ENCODE data around the gene INTS1.

DNA sequence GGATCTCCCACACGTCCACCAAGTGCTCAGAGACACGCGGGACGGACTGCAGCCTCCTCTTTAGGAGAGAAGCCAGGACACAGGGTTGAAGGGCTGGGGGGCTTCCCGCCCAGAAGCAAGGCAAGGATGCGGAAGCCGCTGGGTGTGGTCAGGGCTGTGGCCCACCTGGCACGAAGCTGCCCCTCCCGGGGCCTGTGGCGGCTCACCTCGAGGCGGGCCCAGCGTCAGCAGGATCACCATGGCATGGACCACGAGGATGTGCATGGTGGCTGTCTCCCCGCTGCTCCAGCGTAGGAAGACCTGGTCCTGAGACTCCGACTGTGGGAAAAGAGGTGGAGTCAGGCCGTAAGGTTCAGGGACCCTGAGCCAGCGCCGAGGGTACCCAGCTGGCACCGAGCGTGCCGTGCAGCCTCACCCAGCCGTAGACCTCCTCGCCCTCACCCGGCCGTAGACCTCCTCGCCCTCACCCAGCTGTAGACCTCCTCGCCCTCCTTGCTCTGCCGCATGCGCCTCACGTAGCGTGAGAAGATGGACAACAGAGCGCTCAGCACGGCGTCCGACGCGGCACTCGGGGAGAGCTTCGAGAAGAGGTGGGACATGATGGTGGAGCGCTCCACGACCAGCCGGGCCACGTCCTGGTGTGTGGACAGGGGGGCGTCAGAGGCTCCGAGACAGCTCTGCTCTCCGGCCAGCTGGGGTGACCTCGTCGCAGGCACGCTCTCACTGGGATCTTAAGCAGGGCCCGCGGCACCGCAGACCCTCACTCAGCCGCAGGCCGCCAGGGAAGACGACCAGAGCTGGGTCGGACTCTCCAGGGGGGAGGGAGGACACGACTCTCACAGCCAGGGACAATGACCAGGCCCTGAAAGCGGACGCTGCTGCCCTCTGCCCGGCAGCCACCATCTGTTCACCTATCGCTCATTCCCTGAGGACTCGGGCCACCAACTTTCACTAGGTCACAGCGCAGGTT, 20.4 kb downstream of the INTS1 start:
- TF ChIP-seq GATA3 (IDR thresholded peaks at IDR 0.05; ENCODE audit: low read depth, low read length) = no peak
- no peak for TF ChIP-seq GATA2 (IDR thresholded peaks at IDR 0.05; ENCODE audit: low read depth, low read length)
